DND-41 (cell line): Measurements from ENCODE around the gene PRR5L.

Experiments used
- CTCF ChIP-seq: IDR thresholded peaks from 2 replicates; pipeline ENCODE4 v1.5.1; 2012; ENCODE audit warnings: borderline replicate concordance, low read length, moderate library complexity, mild to moderate bottlenecking; ENCODE audit not compliant: poor library complexity, severe bottlenecking; ENCODE audit errors: extremely low read depth
- EZH2 ChIP-seq: IDR thresholded peaks from 3 replicates; pipeline ENCODE4 v1.6.1; 2012; ENCODE audit warnings: borderline replicate concordance, low read depth, mild to moderate bottlenecking, moderate library complexity, low read length, inconsistent platforms; ENCODE audit not compliant: severe bottlenecking

- no peak for TF ChIP-seq CTCF
- TF ChIP-seq EZH2: no peak
These were observed 37.4 kb downstream of the PRR5L start for GRCh38 chr11:36333468-36333867.
